HG03097 (cell line): ENCODE results near the gene TRIP12.
A peak's percentile ranks its signal among the peaks of the same experiment; 100 is the strongest.
"Not testable (repeated sequence)": the region's sequence is repeated elsewhere in the genome, so short reads cannot be mapped to it uniquely, and the experiment has no call there.

Source experiments
- ATAC-seq: cut with Tn5 transposase; IDR thresholded peaks from one replicate; pipeline ENCODE4 v1.9.1; 2021; ENCODE audit not compliant: unreplicated experiment, low FRiP score

The TRIP12 gene

DNA sequence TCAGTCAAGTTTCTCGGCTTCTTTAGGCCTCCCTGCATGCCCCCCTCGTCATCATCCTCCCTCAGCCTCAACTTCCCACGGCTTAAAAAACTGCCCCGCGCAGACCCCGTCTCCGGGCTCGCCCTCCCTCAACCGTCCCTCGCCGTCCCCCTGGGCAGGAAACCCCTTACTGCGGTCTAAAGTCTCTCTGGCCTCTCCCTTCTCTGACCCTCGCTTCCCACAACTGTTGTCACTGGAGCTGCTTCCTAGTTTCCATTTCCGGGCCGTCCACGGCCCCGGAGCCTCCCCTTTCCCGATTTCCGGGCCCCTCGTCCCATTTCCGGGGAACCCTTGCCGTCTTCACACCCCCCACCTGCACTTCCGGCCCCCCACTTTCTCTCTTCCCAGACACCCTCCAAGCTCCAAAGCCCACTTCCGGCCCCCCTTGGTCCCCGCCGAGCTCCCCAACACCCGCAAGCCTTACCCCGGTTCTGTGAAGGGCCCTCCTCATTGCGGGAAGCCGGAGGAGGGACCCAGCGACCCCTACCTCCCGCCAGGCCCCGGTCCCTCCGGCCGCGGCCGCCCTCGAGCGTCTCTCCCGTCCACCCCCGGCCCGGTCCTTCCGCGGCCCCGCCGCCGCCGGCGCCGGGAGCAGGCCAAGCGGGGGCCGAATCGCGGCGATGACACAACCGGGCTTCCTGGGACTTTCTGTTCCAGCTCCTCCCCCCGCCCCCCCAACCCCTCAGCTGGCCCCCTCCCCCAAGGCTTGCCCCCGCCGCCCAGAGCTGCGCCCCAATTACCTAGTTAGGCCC, 513 bp downstream of the TRIP12 start:
- peak; percentile 21 for ATAC-seq

DNA sequence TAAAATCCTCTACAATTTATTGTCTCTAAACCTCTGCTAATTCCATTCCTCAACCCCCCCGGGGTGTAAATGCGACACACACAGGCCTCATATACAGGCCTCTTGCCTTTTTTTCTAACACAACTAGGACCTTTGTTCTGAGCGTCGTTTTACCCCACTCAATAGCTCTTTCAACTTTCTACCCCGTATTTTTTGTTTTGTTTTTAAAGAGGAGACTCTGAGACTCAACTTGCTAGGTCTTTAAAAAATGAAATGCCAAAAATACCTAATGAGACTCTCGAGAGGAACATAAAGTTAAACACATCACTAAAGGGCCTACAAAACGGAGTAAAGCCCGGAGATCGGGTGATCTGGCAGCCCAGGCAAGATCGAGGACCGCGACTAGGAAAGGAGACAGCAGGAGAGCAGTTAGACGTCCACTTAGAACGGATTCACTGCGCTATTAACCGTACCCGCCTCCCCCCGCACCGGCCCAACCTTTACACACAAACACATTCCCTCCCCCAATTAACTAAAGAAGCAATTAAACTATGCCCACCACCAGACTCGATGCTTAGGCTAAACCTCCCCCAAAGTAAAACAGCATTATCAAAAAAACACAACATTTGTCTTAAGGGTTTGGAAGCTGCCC, 1.7 kb downstream of the TRIP12 start:
- no peak for ATAC-seq

DNA sequence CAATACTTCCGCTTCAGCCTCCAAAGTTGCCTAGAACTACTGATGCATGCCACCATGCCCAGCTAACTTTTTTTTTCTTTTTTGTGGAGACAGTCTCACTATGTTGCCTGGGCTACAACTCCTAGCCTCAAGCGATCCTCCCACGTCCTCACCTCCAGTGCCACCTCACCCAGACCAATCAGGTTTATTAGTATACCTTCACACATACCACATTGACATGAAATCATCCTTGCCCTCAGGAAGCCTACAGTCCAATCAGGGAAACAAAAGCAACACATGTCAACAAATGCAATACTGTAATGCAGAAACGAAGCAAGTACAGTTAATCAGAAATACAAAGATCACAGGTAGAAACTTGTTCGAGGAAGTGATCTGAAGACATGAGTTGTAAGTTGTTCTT, 4.0 kb downstream of the TRIP12 start:
- no peak for ATAC-seq

DNA sequence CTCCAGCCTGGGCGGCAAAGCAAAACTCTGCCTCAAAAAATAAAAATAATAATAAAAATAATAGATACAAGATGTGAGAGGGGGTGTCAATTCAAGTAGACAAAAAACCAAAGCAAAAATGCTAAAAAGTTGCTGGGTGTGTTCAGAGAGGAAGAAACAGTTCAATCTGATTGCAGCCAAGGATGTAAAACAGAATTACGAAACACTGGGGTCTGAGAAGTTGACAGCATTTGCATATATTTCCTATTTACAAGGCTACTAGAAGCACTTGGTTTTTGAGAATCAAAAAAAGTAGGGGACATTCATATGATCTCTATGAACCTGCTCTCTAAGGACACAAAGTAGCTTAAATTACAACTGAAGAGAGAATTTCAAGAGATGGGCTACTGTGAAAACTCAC, 7.6 kb downstream of the TRIP12 start:
- no peak for ATAC-seq

DNA sequence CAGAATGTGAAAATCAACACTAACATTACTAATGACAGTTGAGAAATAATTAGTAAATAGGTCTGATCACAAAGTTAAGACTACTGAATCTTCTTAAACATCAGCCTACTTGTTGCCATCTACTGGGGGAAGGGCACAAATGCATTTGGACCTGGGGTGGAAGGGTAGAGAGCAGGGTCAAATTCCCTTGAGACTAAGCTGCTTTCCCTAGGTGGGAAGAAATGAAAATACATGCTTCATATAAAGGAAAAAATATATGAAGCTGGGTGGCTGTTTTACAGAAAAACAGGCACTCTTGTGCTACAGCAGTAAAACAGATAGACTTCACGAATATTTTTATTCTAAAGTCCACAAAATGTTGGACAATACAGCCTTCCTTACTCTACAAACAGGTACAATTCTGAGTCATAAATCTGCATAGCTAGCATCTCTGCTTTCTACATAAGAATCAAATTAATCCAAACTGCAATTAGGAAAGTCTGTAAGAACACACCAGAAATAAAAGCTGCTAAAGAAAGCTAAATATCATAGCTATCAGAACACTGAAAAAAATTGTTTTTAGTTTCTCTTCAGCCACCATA, 10.9 kb downstream of the TRIP12 start:
- no peak for ATAC-seq

DNA sequence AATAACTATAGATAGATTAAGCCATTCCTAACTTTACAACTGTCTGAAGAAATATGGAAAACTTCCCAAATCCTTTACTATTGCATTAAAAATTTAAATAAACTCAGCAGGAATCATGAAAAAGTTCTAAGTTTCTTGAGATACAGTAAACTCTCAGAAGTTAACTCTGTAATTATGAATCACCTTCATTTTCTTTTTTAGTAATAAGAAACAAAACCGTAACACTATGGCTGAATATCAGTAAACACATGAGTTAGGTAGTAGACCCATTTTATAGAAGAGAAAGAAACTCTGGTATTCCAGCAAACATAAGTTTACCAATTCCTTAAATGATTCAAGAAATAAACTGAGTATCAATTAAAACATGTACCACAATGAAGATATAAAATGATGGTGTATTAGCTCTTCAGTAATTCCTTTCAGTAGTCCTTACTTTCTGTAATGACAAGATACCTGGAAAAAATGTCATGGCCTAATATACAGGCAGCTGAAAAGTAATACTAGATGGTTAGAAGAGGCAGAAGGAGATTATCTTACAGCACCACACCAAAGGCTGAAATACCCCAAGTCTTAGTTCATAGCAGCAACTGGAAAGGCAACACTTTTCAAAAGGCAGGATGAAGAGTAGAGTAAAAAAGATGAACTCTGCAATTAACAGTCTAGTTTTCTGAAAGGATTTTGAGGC, 11.5 kb downstream of the TRIP12 start:
- ATAC-seq, result no peak

DNA sequence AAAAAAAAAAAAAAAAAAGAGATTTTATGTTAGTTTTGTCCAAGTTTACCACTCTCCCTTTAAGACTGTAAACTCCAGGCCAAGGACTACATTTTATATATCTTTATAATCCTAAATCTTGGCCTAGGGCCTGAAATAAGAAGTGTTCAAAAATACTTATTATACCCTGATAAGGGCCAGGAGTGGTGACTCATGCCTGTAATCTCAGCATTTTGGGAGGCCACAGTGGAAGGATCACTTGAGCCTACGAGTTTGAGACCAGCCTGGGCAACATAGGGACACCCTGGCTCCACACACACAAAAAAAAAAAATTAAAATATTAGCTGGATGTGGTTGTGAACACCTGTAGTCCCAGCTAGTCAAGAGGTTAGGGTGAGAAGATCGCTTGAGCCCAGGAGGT, 12.7 kb downstream of the TRIP12 start:
- ATAC-seq, result no peak

DNA sequence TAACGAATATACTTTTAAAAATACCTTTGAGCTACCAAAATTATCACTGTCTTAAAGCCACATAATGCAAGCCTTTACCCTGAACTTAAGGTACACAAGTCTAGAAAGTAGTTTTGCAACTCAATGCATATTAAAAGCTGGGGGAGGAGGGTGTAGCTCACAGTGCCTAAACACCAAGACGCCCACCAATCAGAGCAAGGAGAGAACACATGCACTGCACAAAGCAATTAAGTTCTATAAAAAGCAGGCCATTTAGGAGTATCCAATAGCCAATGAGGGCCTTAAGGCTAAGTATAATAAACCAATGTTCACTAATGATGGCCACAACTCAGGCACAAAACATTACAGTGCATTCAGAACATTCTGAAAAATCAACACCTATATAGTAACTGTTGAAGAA, 16.2 kb downstream of the TRIP12 start:
- no peak for ATAC-seq

DNA sequence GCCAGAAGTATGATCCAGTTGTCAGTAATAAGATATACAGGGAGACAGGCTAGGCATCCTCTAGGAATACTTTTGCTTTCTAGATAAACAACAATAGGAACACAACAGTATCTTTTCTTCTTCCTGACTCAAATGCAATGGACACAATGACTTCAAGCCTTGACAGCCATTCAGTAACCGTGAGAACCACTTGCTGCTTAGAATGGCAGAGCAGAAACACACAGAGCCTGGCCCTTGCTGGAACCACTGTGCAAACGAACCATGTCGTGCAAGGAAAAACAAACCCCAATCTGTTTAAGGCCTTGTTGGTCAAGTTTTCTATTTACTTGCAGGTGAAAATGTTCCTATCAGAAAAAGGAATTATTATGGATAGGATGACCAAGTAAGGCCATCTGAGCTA, 18.8 kb downstream of the TRIP12 start:
- ATAC-seq, result no peak

DNA sequence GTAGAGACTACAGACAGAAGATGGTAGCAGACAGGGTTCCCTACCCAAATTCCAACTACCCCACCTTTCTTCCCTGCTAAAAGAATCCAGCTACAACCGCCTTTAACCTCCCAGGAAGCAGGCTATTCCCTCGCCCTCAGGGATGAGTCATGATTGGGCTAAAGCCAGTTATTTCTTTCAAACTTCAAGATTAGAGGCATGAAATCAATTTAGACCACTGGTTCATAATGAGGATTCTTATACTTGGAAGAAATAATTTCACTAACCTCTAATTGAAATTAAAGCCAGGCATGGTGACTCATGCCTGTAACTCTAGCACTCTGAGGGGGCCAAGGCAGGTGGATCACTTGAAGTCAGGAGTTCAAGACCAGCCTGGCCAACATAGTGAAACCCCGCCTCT, 20.0 kb downstream of the TRIP12 start:
- no peak for ATAC-seq

DNA sequence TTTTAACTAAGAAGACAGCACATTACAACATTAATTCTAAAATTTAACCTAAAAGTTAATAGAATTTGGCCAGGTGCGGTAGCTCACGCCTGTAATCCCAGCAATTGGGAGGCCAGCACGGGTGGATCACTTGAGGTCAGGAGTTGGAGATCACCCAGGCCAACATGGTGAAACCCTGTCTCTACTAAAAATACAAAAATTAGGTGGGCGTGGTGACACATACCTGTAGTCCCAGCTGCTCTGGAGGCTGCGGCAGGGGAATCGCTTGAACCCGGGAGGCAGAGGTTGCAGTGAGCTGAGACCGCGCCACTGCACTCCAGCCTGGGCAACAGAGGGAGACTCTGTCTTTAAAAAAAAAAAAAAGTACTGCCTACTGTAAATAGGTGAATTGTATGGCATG, 21.3 kb downstream of the TRIP12 start:
- ATAC-seq, result not testable (repeated sequence)

DNA sequence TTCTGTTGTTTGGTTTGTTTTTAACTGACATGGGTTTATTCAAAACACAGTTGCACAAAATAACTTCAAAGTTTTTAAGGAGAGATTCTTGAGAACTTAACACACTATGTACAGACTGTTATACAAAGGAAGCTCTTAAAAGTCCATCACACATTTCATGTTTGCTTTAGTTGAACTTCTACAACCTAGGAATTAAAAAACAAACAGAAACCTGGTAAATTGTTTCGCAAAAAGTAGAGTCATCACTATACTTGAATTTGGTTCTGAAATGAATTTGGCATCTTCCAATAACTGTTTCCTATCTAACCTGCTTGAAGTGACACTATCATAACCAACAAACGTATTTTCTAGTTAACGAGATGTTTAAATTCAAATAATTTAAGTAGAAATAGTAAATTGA, 21.8 kb downstream of the TRIP12 start:
- ATAC-seq, result no peak

DNA sequence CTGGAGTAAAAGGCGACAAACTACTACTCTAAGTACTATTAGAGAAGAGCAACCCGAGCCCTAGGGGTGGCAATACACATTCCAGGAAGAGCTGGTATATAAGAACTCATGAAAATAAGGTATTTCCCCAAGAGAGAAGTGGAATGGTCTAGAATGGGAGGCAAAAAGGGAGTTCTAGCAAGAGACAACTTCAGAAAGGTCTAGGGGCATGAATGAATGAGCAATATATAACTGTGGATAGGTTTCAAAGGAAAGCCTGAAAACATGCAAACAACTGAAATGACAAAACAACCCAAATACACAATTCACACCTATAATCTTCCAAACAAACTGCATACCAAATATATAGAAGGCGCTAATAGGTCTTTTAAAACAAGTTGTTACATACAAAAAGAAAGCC, 22.2 kb downstream of the TRIP12 start:
- ATAC-seq, result no peak

DNA sequence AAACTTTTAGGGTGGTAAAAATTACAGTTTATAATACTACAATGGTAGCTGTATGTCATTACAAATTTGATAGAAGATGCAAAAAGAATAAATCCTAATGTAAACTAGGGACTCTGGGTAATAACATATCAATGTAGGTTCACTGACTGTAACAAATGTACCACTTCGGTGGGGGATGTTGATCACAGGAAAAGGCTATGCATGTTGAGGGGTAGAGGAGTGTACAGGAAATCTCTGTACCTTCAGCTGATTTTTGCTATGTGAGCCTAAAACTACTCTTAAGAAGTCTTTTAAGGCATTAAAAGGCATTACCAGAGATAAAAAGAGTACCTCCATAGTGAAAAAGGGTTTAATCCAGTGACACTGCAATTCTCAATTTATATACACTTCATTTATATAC, 25.0 kb downstream of the TRIP12 start:
- no peak for ATAC-seq

DNA sequence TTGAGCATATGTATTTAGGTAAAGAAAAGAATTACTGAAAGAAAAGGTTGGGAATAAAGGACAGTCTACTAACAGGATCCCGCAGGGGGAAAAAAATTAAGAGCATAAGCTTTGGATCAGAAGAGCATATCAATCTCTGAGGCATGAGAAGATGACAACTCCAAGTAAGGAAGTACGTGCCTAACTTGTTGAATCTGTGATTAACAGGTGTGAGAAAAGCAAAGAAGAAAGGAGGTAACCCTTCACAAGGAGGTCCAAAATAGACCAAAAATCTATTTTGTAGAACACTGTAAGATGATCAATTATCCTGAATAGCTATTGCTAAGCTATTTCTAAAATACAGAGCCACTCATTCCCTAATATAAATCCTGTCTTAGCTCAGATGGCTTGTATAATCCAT, 32.8 kb downstream of the TRIP12 start:
- no peak for ATAC-seq

DNA sequence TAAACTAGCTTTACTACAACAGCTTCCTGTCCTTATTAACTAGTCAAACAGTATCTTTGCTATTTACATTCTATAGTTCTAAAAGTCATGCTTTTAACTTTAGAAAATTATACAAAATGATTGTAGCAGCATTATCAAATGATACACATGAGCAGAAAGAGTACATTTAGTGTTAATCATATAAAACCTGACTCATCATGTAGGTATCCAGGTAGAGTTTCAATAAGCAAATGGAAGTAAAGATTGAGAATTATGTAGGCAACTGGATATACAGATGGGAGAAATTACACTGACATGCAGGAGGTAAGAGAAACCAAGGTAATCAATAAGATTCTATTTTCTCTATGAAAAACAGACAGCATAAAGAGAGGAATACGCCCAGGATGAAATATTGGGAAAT, 33.8 kb downstream of the TRIP12 start:
- ATAC-seq, result no peak

DNA sequence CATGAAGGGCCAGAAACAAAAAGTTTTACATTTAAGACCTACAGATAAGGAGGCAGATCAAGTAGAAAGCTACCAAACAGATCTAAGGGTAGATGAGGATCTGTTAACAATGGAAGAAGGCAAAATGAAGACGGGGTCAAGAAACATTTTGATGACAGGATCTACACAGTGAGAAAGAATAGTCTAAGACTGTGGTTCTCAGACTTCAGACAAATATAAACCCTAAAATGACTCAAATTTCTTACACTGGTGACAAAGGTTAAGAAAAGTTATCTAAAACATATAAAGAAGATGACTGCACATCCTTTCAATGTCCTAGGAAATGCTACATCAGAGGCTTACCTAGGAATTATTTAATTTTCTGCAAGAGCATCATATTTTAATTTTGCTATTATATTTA, 34.4 kb downstream of the TRIP12 start:
- ATAC-seq, result no peak

DNA sequence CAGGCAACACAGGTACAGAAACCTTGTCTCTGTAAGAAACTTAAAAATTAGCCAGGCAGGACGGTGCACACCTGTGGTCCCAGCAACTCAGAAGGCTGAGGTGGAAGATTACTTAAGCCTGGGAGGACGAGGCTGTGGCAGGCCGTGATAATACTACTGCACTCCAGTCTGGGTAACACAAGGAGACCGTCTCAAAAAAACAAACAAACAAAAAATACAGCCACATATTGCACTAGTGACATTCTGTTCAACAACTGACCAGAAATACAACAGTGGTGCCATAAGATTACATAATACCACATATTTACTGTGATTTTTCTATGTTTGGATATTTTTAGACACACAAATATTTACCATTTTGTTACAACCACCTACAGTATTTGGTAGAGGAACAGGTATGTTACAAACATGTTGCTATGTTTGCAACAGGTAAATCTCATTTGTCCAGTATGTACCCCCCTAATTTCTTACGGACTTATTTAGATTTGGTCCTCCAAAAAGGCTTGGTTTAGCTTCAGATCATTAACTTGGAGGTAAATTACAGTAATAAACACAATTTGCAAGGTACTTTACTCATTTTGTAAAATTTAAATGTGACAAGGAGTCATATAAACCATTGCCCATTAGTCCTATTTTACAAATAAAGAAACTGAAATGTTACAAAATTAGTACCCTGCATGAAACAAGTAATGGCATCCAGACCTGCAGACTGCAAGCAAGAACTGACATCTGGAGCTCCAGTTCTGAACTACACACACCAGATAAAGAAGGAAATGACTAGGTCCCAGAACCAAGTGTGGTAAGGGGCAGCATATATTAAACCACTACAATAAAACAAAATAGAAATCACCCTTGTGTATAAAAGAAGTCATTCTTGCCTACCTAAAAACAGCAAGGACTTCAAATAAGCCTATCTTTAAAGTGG, 36.8 kb downstream of the TRIP12 start:
- ATAC-seq, result no peak

DNA sequence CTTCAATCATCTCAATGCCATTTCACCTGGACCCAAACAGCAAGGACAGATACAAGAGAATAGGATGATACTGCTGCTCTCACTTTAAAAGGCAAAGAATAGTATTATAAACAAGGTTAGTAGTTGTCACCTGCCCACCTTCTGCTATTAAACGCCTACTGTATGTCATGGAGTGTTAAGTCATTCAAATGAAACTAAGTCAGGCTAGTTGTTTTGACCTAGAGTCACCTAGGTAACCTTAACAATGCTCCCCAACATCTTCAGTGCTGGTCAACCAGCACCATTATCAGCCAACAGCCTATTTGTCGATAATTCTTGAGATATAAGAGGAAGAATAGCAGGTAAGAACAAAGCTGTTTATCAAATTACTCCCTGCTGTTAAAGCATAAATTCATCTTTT, 39.2 kb downstream of the TRIP12 start:
- ATAC-seq, result no peak

DNA sequence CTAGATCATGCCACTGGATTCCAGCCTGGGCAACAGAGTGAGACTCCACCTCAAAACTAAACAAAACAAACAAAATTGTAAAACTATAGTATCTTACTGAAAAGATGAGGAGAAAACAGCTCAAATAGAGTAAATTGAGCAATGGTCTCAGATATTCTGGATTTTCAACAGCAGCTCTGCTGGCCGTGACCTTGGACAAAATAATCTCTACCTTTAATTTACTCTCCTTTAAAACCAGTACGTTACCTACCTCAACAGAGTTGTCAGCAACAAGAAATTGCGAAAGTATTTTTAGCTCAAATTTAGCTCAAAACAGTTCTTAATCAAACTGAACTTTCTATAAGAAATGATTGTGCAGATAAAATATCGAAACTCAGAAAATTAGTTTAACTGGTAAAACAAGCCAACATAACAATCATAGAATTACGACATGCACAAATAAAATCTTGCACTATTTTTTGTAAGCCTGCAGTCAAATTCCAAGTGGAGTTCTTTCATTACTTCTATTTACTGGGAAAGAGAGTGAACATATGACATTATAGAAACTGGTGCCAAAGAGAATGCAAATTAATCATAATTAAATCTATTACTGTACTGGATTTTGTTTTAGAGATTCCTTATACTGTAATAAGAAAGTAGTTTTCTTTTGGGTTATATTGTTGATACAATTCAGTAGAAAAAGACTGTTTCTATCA, 40.8 kb downstream of the TRIP12 start:
- no peak for ATAC-seq
